Measurements from ENCODE around the gene C1orf115.
"Not testable (repeated sequence)": the region's sequence is repeated elsewhere in the genome, so short reads cannot be mapped to it uniquely, and the experiment has no call there.

Gene C1orf115, protein sequence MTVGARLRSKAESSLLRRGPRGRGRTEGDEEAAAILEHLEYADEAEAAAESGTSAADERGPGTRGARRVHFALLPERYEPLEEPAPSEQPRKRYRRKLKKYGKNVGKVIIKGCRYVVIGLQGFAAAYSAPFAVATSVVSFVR

DNA sequence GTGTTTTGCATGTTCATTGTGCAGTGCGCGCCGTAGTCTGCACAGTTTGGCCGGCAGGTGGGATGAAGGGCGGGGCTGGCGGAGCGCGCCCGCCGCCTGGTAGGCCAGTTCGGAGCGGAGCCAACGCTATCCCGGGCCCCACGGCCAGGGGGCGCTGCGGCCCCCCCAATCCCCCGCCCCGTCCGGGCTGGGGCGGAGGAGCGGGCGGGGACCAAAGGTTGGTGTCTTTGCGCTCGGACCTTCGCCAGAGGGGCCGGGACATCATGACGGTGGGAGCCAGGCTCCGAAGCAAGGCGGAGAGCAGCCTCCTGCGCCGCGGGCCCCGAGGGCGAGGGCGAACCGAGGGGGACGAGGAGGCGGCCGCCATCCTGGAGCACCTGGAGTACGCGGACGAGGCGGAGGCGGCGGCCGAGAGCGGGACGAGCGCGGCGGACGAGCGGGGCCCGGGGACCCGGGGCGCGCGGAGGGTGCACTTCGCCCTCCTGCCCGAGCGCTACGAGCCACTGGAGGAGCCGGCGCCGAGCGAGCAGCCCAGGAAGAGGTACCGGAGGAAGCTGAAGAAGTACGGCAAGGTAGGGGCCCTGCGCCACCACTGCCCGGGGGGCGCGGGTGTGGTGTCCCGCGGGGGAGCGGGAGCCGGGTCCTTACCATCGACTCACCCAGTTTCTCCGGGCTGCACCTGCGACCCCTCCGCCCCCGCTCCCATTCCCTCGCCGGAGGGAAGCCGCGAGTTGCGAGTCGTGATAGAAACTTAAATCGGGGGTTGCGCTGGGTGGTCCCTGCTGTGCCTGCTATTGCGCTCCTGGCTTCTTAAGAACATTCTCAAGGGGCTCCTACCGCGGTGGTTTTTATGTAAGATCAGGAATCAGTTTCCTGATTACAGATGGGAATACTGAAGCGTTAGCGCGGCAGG is at the start of gene C1orf115:
C1orf115 (plus strand) TSS at position 224 of the 913 bp plus-strand sequence; CDS start at position 264, 40 bp downstream.
- DNase-seq (ENCODE audit: low read depth): no peak
- H3K4me3 ChIP-seq (ENCODE audit: low read depth, low read length): peak within 1 kb of the TSS; percentile 50

DNA sequence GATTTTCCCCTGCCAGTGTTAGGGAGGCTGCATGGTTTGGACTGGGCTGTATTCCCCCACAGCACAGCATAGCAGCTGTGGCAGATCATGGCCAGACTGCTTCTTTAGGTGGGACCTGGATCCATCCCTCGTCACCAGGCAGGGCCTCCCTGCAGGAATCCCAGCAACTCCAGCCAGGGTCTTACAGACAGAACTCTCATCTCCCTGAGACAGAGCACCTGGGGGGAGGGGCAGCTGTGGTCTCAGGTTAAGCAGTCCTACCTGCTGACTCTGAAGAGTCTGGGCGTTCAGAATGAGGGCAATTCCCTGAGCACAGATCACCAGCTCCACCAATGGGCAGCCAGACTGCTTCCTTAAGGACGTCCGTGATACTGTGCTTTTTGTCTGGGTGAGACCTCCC is 47.9 kb upstream of the C1orf115 start:
- DNase-seq (ENCODE audit: low read depth): no peak
- no peak overlapping the region for H3K4me3 ChIP-seq (ENCODE audit: low read depth, low read length)

DNA sequence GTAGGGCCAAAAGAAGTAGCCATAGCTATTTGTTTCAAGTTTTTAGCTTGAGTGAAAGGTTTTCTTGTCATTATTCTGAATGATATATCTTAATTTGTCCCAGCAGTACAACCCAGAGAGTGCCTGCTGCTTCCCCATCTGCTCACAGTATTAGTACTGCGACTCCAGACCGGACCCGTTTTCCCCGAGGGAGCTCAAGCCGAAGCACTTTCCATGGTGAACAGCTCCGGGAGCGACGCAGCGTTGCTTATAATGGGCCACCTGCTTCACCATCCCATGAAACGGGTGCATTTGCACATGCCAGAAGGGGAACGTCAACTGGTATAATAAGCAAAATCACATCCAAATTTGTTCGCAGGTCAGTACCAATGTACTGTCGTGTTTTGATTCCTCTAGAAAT is 37.2 kb upstream of the C1orf115 start:
- DNase-seq (ENCODE audit: low read depth): no peak
- no peak overlapping the region for H3K4me3 ChIP-seq (ENCODE audit: low read depth, low read length)

DNA sequence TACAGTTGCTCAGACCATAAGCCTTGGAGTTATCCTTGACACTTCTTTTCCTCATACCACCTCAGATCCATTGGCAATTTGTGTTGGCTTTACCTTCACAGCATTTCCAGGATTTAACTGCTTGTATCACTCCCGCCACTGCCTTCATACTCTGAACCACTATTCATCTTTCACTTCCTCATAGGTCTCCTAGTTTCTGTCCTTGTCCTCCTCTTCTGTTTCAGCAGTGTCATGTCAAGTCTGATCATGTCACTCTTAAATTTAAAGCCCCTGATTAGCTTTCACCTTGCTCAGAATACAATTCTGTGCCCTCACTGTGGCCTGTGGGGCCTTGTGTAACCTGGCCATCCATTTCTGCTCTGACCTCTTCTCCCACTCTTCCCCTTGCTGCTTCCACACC is 34.7 kb upstream of the C1orf115 start:
- no peak for DNase-seq (ENCODE audit: low read depth)
- H3K4me3 ChIP-seq (ENCODE audit: low read depth, low read length): no peak overlapping the region

DNA sequence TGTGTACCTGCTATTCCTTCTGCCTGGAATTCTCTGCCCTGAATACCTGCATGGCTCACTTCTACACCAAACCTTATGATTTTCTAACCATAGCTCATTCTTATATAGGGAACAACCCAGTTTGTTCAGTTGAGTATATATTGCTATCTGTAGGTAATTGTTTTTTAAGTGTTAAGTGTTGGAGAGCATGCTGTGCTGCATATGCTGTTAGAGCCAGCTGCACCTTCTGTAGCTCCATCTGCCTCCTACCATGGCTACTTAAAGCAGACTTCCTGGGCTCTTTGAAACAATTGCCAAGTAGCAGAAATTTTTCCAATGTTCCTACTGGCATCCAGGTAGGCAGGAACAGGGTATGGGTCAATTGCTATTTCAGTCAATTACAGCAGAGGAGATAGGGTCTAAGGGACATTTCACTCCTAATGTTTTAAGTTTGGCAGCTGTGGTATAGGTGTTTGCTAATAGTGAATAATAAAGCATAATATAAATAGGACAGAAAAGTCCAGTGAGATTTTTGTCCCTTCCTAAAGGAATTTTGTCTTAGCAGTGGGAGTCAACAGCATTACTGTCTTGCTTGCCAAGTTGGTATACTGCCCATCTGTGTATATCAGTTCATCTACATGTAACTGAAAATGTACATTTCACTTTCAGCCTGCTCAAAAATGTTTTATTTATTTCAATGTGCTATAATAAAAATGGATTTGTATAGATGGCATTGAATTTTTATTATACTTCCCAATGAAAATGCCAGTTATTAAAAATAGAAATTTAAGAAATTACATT is 34.0 kb upstream of the C1orf115 start:
- DNase-seq (ENCODE audit: low read depth): no peak
- no peak overlapping the region for H3K4me3 ChIP-seq (ENCODE audit: low read depth, low read length)

DNA sequence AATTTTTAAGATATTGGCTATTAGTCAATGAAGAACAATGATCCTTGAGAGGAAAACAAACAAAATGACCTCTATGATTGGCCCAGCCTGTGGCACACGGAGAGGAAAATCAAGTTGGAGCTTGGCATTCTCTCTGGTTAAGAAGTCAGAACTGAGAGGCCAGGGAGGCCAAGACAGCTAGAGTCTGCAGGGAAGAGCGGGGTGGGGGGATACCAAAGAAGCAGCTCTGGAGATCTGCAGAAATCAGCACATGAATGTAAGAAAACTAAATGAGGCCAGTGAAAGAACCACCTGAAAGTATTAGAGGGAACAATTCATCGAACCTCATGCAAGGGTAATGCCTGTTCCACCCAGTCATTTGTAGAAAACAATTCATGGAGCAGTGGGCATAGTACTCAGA is 23.8 kb upstream of the C1orf115 start:
- DNase-seq (ENCODE audit: low read depth): no peak
- H3K4me3 ChIP-seq (ENCODE audit: low read depth, low read length): no peak overlapping the region

DNA sequence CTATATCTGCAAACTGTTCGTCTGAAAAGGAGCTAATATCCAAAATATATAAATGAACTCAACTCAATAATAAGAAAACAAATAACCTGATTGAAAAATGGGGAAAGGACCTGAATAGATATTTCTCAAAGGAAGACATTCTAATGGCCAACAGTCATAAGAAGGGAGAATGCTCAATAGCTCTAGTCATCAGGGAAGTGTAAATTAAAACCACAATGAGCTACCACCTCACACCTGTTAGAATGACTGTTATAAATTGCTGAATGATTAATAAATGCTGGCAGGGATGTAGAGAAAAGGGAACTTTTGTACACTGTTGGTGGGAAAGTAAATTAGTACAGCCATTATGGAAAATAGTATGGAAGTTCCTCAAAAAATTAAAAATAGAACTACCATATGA is 21.2 kb upstream of the C1orf115 start:
- DNase-seq (ENCODE audit: low read depth): no peak
- H3K4me3 ChIP-seq (ENCODE audit: low read depth, low read length): no peak overlapping the region

DNA sequence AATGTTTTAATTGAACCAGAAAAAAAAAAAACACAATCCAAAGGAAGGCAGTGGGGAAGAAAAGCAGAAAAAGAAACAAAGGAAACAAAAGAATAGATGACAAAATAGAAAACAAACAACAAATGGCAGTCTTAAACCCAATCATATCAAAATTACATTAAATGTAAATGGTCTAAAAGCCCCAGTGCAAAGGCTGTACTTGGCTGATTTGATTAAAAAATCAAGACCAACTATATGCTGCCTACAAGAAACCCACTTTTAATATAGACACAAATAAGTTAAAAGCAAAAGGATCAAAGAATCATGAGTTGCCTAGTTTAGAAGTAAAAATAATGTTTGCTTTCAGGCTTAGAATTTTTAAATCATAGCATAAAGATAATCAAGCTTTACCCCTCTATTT is 19.8 kb upstream of the C1orf115 start:
- no peak overlapping the region for H3K4me3 ChIP-seq (ENCODE audit: low read depth, low read length)
- no peak for DNase-seq (ENCODE audit: low read depth)

DNA sequence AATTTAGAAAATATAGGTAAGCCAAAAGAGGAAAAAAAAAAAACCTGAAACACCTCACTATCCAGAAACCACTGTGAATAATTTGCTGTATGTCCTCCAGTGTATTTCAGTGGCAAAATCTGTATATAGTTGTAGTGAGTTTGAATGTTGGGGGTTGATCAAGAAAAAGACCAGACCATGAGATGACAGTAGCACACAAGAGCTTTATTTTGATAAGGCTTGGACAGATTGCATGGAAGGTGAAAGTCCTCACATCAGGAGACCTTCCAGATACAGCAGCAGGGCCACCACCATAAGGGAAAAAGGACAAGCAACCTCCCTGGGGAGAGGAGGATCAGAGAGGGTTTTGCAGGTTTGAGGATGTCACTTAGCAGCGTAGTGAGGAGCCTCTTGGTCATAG is 16.2 kb upstream of the C1orf115 start:
- no peak for DNase-seq (ENCODE audit: low read depth)
- no peak overlapping the region for H3K4me3 ChIP-seq (ENCODE audit: low read depth, low read length)

DNA sequence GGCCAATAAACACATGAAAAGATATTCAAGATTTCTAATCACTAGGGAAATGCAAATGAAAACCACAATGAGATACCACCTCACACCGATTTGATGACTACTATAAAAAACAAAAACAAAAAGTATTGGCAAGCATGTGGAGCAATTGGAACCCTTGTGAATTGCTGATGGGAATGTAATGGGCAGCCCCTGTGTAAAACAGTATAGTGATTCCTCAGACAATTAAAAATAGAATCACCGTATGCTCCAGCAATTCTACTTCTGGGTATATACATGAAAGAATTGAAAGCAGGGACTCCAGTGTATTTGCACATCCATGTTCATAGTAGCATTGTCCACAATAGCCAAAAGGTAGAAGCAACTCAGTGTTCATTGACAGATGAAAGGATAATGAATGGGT is 12.9 kb upstream of the C1orf115 start:
- H3K4me3 ChIP-seq (ENCODE audit: low read depth, low read length): no peak overlapping the region
- no peak for DNase-seq (ENCODE audit: low read depth)

DNA sequence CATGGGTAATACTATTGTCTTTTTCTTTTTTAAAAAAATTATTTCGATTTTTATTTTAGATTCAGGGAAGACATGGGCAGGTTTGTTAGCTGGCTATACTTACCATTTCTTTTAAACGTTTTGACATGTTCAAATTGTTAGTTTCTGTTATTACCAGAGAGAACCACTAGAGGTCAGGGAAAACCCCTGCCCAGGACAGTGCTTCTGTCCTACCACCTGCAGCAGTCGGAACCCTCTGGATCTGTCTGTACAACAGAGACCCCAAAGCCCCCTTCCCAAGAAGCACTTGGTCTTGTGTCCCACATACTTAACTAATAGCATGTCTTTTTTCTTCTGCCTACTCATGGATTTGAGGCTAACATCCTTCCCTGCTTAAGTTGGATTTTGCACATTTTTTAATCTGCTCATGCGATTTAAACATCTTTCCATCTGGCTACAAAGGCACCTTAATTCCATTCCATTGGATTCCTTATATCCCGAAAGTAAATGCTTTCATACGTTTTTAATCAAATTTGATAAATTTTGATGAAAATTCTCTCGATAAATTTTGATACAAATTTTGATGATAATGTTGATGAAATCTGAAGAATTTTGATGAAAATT is 10.0 kb upstream of the C1orf115 start:
- H3K4me3 ChIP-seq (ENCODE audit: low read depth, low read length): no peak overlapping the region
- DNase-seq (ENCODE audit: low read depth): no peak

DNA sequence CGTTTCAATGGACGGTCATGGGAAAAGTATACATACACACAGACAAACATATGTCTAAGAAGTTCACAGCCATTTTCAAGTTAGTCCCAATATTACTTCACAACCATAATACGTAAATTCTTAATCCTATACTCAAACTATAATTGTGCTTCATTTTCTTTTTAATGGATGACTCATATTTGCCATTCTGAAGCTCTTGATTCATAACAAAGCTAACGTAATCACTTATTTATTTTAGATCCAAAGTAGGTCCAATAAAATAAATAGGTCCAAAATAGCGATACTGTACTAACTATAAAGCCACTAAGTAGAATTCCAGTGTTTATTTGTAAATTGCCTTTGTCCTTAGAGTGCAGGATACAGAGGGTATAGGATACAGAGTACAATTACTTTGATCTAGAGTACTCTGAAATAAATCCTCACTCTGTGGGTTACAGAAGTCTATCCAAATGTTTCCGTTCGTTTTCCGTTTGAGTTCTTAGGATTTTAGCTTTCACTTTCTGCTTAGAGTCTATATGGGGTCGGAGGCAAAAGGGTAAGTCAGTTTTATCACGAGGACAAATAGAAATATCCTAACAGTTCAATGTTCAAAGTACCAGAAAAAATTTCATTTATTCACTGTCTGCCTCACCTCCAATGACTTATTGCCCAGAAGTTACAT is 8.8 kb upstream of the C1orf115 start:
- no peak overlapping the region for H3K4me3 ChIP-seq (ENCODE audit: low read depth, low read length)

DNA sequence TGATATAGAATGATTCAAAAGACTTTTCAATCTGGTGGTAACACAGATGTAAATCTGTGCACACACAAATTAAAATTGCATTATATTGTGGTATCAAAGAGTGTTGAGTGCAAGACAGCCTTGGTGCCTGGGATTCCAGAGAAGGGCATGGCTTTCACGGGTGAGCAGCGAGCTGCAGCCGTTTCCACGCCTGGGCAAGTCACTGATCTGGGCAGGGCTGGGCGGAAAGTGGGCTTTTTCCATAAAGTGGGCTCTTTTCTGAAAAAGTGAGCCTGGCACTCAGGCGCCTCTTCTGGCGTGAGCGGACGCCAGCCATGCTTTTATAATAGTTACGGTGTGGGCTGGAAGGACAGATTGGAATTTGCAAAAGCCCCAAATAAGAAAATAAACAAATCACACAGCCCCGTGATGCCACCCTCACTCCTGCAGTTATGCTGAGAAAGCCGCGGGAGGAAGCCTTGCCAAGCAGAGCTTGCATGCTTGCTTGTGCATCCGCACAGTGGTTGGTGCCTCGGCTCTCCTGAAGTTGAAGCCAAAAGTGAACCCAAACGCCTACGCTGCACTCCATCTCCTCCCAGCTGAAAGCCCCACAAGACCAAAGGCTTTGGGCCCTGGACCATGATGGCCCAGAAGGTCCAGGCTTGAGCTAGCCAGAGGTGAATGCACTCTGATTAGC is 7.1 kb upstream of the C1orf115 start:
- no peak for DNase-seq (ENCODE audit: low read depth)
- no peak overlapping the region for H3K4me3 ChIP-seq (ENCODE audit: low read depth, low read length)

More for the DNA sequence above, 8.8 kb upstream of the C1orf115 start:
- no peak for DNase-seq (ENCODE audit: low read depth)

DNA sequence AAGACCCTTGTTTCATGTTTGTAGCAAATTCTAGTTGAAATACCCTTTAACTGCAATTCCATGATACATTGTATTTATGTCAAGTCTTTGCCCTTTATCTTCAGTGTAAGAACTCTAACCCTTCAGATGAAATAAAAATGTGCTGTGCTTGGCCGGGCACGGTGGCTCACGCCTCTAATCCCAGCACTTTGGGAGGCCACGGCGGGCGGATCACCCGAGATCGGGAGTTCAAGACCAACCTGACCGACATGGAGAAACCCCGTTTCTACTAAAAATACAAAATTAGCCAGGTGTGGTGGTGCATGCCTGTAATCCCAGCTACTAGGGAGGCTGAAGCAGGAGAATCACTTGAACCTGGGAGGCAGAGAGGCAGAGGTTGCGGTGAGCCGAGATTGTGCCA is 6.4 kb upstream of the C1orf115 start:
- DNase-seq (ENCODE audit: low read depth): not testable (repeated sequence)

DNA sequence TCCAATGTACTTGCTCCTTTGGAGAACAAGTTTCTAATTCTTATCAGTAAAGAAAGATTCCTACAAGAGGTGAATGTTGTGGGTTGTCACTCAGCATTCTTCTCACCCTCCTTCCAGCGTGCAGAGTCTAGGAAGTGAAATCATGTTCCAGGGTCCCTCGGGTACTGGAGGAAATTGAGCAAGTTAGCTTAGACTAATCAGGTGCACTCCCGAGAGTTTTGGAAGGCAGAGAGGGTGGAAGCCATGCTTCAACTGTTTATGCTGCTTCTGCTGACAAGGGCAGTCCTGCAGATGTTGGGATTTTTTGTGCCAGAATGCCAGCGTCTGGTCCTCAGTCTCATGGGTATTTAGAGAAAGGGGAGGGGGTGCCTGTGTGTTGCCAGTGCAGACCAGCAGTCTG is 5.3 kb upstream of the C1orf115 start:
- no peak overlapping the region for H3K4me3 ChIP-seq (ENCODE audit: low read depth, low read length)
- no peak for DNase-seq (ENCODE audit: low read depth)

More for the DNA sequence above, 6.4 kb upstream of the C1orf115 start:
- not testable (repeated sequence) for H3K4me3 ChIP-seq (ENCODE audit: low read depth, low read length)

DNA sequence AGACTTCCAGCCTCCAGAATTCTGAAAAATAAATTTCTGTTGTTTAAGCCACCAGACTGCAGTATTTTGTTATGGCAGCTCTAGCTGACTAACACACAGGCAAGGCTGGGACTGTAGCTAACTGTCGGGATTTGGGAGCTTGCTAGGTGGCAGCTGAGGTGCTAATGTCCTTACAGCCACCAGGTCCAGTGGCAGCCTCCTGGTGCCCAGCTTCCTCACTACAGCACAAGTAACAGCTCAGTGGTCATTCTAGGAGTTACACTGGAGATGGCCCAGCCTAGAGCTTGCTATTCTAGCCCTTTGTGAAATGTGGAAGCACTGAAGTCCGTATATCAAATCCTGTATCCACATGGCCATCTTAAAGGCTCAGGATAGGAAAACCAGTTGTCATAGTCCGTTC is 4.3 kb upstream of the C1orf115 start:
- no peak for DNase-seq (ENCODE audit: low read depth)
- H3K4me3 ChIP-seq (ENCODE audit: low read depth, low read length): no peak overlapping the region

DNA sequence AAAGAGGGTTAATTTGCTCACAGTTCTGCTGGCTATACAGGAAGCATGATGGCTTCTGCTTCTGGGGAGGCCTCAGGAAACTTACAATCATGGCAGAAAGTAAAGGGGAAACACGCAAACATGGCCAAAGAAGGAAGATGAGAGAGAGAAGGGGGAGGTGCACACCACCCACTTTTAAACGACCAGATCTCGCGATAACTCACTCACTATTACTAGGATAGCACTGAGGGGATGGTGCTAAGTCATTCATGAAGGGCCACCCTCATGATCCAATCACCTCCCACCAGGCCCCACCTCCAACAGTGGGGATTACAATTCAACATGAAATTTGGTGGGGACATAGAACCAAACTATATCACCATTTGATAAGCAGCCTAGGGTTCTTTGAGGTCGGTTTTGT is 2.4 kb upstream of the C1orf115 start:
- H3K4me3 ChIP-seq (ENCODE audit: low read depth, low read length): no peak overlapping the region
- no peak for DNase-seq (ENCODE audit: low read depth)

DNA sequence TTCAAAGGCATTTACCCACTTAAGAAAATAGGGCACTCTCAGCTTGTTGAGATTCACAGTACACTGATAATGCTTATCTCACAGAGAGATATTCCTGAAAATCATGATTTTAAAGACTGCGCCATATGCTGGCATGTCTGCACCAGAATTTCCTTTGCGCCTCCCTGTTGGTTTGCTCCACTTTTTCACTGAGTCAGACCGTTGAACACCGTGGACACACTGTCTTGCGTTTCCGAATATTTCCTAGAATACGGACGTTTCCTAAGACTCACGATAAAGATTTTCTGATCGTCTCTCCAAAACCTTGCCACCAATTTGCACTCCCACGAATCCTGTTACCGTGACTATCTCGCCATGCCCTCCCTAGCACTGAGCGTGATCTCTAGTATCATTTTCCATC is 497 bp upstream of the C1orf115 start:
- H3K4me3 ChIP-seq (ENCODE audit: low read depth, low read length): peak overlapping the region; percentile 50
- no peak for DNase-seq (ENCODE audit: low read depth)

Data from skeletal muscle cell (primary cell).